Liver (tissue), 3 donors: ENCODE measurements around the gene TEX2.

Source experiments
- FOXA1 ChIP-seq: IDR thresholded peaks from 2 replicates; pipeline ENCODE4 v1.6.1; 2016; ENCODE audit warnings: antibody characterized with exemption
- HNF4A ChIP-seq, 2 donors: conservative IDR thresholded peaks; 2 replicates each; pipeline ENCODE4 v1.6.1; 2016; ENCODE audit warnings: antibody characterized with exemption in 2 of 2, mild to moderate bottlenecking in 2 of 2
- RAD21 ChIP-seq, 2 donors: IDR thresholded peaks; 2 replicates each; pipeline ENCODE4 v1.6.1; 2016; ENCODE audit warnings: antibody characterized with exemption in 2 of 2, mild to moderate bottlenecking in 2 of 2
- RXRA ChIP-seq, 2 donors: IDR thresholded peaks; 2 replicates each; pipeline ENCODE4 v1.6.1; 2017 to 2018; ENCODE audit warnings: antibody characterized with exemption in 2 of 2, mild to moderate bottlenecking in 1 of 2
- SP1 ChIP-seq: IDR thresholded peaks from 2 replicates; pipeline ENCODE4 v1.6.1; 2018; ENCODE audit warnings: antibody characterized with exemption, mild to moderate bottlenecking
- TAF1 ChIP-seq: conservative IDR thresholded peaks from 2 replicates; pipeline ENCODE4 v1.6.1; 2016; ENCODE audit warnings: antibody characterized with exemption, mild to moderate bottlenecking
- YY1 ChIP-seq: IDR thresholded peaks from 2 replicates; pipeline ENCODE4 v1.6.1; 2016; ENCODE audit warnings: antibody characterized with exemption, mild to moderate bottlenecking
- TF ChIP-seq, protein P1 (sequence below): fragments of 150-350 bp; IDR thresholded peaks from 2 replicates; pipeline ENCODE4 v1.5.1; 2017; ENCODE audit warnings: improper control_type of control experiment, low read depth, low read length; ENCODE audit not compliant: missing input control
- TF ChIP-seq, protein P2 (sequence below): IDR thresholded peaks from 2 replicates; pipeline ENCODE4 v1.6.1; 2016; ENCODE audit warnings: antibody characterized with exemption
- TF ChIP-seq, protein P3 (sequence below): IDR thresholded peaks from 2 replicates; pipeline ENCODE4 v1.6.1; 2016; ENCODE audit warnings: antibody characterized with exemption
- TF ChIP-seq, protein P4 (sequence below): IDR thresholded peaks from 2 replicates; pipeline ENCODE4 v1.6.1; 2016; ENCODE audit warnings: antibody characterized with exemption, mild to moderate bottlenecking
- TF ChIP-seq, protein P5 (sequence below): IDR thresholded peaks from 2 replicates; pipeline ENCODE4 v1.6.1; 2016; ENCODE audit warnings: antibody characterized with exemption
- donor health status: healthy.
- donor health status: healthy.

DNA sequence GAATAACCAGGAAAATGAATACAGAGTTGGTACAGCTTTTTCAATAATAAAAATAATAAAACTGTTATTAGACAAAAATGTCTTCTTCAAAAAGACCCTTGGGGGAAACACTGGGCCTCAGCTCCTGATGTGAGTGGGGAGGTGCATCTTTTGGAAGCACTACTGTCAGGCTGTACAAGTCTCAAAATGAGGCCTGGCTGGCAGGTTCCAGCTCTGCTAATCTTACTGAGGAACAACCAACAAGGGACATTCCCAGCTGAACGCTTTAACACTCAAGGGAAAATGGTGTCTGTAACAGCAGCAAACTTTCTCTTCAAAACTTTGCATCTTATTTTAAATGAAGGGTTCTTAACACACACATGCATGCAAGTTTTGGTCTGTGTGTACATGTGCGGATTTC, 19.7 kb downstream of the TEX2 start:
- TF ChIP-seq, protein P1, sequence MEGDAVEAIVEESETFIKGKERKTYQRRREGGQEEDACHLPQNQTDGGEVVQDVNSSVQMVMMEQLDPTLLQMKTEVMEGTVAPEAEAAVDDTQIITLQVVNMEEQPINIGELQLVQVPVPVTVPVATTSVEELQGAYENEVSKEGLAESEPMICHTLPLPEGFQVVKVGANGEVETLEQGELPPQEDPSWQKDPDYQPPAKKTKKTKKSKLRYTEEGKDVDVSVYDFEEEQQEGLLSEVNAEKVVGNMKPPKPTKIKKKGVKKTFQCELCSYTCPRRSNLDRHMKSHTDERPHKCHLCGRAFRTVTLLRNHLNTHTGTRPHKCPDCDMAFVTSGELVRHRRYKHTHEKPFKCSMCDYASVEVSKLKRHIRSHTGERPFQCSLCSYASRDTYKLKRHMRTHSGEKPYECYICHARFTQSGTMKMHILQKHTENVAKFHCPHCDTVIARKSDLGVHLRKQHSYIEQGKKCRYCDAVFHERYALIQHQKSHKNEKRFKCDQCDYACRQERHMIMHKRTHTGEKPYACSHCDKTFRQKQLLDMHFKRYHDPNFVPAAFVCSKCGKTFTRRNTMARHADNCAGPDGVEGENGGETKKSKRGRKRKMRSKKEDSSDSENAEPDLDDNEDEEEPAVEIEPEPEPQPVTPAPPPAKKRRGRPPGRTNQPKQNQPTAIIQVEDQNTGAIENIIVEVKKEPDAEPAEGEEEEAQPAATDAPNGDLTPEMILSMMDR: no peak
- TF ChIP-seq RAD21 (IDR thresholded peaks at IDR 0.05) (no peak), HNF4A (conservative IDR thresholded peaks at IDR 0.05) (no peak), TAF1 (no peak), RXRA (IDR thresholded peaks at IDR 0.05) (no peak), SP1 (no peak), FOXA1 (no peak), YY1 (no peak)
- TF ChIP-seq, protein P2, sequence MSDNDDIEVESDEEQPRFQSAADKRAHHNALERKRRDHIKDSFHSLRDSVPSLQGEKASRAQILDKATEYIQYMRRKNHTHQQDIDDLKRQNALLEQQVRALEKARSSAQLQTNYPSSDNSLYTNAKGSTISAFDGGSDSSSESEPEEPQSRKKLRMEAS: no peak
- TF ChIP-seq, protein P3, sequence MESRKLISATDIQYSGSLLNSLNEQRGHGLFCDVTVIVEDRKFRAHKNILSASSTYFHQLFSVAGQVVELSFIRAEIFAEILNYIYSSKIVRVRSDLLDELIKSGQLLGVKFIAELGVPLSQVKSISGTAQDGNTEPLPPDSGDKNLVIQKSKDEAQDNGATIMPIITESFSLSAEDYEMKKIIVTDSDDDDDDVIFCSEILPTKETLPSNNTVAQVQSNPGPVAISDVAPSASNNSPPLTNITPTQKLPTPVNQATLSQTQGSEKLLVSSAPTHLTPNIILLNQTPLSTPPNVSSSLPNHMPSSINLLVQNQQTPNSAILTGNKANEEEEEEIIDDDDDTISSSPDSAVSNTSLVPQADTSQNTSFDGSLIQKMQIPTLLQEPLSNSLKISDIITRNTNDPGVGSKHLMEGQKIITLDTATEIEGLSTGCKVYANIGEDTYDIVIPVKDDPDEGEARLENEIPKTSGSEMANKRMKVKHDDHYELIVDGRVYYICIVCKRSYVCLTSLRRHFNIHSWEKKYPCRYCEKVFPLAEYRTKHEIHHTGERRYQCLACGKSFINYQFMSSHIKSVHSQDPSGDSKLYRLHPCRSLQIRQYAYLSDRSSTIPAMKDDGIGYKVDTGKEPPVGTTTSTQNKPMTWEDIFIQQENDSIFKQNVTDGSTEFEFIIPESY: no peak
- TF ChIP-seq, protein P4, sequence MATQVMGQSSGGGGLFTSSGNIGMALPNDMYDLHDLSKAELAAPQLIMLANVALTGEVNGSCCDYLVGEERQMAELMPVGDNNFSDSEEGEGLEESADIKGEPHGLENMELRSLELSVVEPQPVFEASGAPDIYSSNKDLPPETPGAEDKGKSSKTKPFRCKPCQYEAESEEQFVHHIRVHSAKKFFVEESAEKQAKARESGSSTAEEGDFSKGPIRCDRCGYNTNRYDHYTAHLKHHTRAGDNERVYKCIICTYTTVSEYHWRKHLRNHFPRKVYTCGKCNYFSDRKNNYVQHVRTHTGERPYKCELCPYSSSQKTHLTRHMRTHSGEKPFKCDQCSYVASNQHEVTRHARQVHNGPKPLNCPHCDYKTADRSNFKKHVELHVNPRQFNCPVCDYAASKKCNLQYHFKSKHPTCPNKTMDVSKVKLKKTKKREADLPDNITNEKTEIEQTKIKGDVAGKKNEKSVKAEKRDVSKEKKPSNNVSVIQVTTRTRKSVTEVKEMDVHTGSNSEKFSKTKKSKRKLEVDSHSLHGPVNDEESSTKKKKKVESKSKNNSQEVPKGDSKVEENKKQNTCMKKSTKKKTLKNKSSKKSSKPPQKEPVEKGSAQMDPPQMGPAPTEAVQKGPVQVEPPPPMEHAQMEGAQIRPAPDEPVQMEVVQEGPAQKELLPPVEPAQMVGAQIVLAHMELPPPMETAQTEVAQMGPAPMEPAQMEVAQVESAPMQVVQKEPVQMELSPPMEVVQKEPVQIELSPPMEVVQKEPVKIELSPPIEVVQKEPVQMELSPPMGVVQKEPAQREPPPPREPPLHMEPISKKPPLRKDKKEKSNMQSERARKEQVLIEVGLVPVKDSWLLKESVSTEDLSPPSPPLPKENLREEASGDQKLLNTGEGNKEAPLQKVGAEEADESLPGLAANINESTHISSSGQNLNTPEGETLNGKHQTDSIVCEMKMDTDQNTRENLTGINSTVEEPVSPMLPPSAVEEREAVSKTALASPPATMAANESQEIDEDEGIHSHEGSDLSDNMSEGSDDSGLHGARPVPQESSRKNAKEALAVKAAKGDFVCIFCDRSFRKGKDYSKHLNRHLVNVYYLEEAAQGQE: no peak
- TF ChIP-seq, protein P5, sequence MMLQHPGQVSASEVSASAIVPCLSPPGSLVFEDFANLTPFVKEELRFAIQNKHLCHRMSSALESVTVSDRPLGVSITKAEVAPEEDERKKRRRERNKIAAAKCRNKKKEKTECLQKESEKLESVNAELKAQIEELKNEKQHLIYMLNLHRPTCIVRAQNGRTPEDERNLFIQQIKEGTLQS: no peak
